AG10803 (cell line): Measurements from ENCODE around the gene RGS7.

Experiments used
- DNase-seq: peaks from one replicate; pipeline ENCODE4 v3.0.0; 2010; ENCODE audit warnings: low read depth
- H3K4me3 ChIP-seq: 2 replicates; pipeline ENCODE4 v1.5.1; 2011; ENCODE audit warnings: mild to moderate bottlenecking, low read length, control low read depth
- TF ChIP-seq, protein P1 (sequence below): conservative IDR thresholded peaks from 2 replicates; pipeline ENCODE4 v1.5.1; 2011; ENCODE audit warnings: mild to moderate bottlenecking, low read length, control low read depth, inconsistent platforms

RGS7 gene

GRCh38 chr1:241253471-241253870, 103.5 kb downstream of the RGS7 start:
- DNase-seq = no peak
- H3K4me3 ChIP-seq = no peak overlapping the region
- TF ChIP-seq, protein P1, sequence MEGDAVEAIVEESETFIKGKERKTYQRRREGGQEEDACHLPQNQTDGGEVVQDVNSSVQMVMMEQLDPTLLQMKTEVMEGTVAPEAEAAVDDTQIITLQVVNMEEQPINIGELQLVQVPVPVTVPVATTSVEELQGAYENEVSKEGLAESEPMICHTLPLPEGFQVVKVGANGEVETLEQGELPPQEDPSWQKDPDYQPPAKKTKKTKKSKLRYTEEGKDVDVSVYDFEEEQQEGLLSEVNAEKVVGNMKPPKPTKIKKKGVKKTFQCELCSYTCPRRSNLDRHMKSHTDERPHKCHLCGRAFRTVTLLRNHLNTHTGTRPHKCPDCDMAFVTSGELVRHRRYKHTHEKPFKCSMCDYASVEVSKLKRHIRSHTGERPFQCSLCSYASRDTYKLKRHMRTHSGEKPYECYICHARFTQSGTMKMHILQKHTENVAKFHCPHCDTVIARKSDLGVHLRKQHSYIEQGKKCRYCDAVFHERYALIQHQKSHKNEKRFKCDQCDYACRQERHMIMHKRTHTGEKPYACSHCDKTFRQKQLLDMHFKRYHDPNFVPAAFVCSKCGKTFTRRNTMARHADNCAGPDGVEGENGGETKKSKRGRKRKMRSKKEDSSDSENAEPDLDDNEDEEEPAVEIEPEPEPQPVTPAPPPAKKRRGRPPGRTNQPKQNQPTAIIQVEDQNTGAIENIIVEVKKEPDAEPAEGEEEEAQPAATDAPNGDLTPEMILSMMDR = no peak

DNA sequence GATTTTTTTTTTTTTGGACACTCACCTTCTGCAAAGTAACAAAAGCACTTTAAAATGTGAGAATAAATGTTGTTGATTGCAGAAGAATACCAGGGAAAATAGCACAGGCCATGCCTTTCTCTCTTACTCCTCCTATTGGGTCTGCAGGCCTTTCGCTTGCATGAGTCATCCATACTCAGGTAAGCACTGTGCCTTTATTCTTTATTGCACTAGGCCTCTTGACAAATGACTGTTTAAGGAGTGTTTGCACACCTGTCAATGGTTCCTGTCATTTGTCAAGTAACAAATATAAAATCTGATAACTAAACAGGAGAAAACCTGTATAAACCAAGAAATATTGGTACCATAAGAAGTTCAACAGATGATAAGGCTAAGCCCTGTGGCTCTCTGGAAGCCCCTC, 106.5 kb downstream of the RGS7 start:
- DNase-seq = no peak

DNA sequence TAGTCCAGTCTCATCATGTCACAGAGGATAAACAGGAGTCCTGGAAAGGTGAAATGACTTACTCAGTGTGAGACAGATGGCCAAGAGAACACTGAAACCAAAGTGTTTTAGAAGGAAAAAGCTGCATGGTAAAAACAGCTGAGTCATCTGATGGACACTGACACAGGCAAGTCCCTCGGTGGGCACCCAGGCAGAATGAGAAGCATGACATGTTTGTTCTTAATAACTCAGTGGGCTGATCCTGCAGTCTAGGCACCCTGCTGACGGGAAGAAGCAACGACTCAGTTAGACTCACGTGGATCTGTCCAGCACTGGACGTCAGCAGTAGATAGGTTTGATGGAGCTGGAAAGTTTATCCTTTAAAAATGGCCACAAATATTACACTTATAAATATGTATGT, 116.9 kb downstream of the RGS7 start:
- TF ChIP-seq, protein P1 = no peak
- no peak overlapping the region for H3K4me3 ChIP-seq

More for the DNA sequence above, 106.5 kb downstream of the RGS7 start:
- TF ChIP-seq, protein P1 = no peak
- H3K4me3 ChIP-seq = no peak overlapping the region

DNA sequence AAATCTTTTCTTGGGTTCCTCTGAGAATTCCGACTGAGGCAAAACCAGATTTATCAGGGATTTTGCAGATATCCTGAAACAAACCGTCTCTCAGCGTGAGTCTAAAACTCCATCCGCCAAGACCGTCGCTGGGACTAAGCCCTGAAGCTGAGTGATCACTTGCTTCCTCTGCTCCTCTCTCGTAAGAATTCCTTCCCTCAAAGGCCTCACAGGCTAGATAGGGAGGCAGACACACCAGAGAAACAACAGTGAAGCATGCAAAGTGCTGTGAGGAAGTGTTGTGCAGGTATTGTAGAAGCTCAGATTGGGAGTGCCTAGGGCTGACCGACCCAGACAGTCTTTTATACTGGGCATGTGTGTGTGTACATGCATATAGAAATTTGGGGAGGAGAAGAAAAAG, 119.1 kb downstream of the RGS7 start:
- TF ChIP-seq, protein P1 = no peak
- no peak overlapping the region for H3K4me3 ChIP-seq
- DNase-seq = no peak

More for the DNA sequence above, 116.9 kb downstream of the RGS7 start:
- DNase-seq = no peak

DNA sequence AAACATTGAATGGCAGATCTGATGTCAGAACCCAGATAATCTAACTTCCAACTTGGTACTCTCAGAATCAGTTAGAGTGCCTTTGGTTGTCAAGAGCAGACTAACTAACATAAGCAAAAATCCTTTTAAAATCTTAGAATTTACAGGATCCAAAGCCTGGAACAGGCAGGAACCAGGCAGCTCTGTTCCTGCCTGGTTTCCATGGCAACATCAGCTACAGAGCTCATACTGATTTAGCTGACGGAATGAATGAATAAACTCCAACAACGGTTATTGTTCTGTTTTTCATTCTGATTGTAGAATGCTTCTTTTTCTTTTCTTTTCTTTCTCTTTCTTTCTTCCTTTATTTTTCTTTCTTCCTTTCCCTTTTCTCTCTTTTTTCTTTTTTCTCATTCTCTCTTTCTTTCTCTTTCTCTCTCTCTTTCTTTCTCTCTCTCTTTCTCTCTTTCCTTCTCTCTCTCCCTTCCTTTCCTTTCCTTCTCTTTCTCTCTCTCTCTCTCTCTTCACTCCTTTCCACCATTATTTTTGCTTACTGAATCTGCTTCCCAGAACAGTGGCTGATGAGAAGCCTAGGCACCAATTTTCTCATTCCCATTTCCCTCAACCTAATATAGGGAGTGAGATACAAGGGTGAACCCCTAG, 121.6 kb downstream of the RGS7 start:
- TF ChIP-seq, protein P1 = no peak
- DNase-seq = no peak
- no peak overlapping the region for H3K4me3 ChIP-seq

DNA sequence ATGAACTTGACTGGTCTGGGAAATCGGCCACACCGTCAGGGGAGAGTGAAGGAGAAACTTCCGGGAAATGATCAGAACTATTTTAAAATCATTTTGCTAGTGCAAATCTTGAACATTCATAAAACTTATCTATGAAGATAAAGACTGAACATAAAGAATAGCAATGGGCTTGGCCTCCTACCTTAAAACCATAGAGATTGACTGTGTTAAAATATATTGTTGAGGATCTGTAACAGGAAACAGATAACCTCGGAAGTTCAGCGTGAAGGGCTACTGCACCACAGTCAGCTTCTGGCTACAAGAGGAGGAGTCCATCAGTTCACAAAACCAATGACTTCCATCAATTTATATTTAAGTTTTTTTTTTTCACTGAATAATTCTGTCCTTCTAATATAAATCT, 127.3 kb downstream of the RGS7 start:
- DNase-seq = no peak
- TF ChIP-seq, protein P1 = no peak
- H3K4me3 ChIP-seq = no peak overlapping the region

GRCh38 chr1:241229216-241229615, 127.8 kb downstream of the RGS7 start:
- no peak for DNase-seq
- H3K4me3 ChIP-seq = no peak overlapping the region
- TF ChIP-seq, protein P1 = no peak
